ENCODE results near the gene GCAT. TPM values are rescaled to one million over a fixed set of nuclear protein-coding genes. Genes with fewer than 3 reads are reported as not detected.
A peak's percentile ranks its signal among the peaks of the same experiment; 100 is the strongest.

The GCAT gene
- total and polyA plus RNA-seq, 7 donors = 5.1 to 14.1 (median 8.3) TPM

DNA sequence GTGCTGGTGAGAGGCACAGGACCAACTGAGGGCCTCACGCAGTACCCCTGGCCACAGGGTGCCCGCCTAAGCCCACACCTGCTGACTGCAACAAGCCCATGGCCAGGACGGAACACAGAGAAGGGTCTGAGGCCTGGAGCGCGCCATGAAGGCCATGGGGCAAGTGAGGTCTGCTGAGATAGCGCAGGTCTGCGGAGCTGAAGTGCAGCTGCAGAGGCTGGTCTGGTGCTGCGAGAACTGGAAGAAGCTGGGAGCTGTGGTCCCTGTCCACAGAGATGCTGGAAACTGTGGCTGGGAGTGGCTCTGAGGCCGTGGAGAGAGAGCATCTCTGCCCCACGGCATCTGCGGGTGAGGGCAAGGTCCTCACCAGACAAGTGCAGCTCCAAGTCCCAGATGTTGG is 23.7 kb downstream of the GCAT start:
- Histone ChIP-seq H3K27me3 (no peaks in the 10 kb centered on the region), H3K9me3 (no peaks in the 10 kb centered on the region), H3K27ac (no peak overlapping the region), H3K36me3 (peaks cover 26 to 64% (median 41%) of the 10 kb centered on the region in 4 donors), H3K4me3 (no peak overlapping the region), H3K4me1 (peaks cover 0 to 13% (median 10%) of the 10 kb centered on the region in 4 donors)
- 94 to 96% methylated on average over 11 of the region's 11 CpGs for WGBS, 2 donors
- intact Hi-C loops (cut with DNase I) = no loop called here
- no peak for DNase-seq
- TF ChIP-seq POLR2AphosphoS5 (IDR thresholded peaks at IDR 0.05) (no peak), EP300 (IDR thresholded peaks at IDR 0.05) (no peak), POLR2A (IDR thresholded peaks at IDR 0.05) (no peak)
- TF ChIP-seq, protein P1, sequence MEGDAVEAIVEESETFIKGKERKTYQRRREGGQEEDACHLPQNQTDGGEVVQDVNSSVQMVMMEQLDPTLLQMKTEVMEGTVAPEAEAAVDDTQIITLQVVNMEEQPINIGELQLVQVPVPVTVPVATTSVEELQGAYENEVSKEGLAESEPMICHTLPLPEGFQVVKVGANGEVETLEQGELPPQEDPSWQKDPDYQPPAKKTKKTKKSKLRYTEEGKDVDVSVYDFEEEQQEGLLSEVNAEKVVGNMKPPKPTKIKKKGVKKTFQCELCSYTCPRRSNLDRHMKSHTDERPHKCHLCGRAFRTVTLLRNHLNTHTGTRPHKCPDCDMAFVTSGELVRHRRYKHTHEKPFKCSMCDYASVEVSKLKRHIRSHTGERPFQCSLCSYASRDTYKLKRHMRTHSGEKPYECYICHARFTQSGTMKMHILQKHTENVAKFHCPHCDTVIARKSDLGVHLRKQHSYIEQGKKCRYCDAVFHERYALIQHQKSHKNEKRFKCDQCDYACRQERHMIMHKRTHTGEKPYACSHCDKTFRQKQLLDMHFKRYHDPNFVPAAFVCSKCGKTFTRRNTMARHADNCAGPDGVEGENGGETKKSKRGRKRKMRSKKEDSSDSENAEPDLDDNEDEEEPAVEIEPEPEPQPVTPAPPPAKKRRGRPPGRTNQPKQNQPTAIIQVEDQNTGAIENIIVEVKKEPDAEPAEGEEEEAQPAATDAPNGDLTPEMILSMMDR (IDR thresholded peaks at IDR 0.05) = no peak

DNA sequence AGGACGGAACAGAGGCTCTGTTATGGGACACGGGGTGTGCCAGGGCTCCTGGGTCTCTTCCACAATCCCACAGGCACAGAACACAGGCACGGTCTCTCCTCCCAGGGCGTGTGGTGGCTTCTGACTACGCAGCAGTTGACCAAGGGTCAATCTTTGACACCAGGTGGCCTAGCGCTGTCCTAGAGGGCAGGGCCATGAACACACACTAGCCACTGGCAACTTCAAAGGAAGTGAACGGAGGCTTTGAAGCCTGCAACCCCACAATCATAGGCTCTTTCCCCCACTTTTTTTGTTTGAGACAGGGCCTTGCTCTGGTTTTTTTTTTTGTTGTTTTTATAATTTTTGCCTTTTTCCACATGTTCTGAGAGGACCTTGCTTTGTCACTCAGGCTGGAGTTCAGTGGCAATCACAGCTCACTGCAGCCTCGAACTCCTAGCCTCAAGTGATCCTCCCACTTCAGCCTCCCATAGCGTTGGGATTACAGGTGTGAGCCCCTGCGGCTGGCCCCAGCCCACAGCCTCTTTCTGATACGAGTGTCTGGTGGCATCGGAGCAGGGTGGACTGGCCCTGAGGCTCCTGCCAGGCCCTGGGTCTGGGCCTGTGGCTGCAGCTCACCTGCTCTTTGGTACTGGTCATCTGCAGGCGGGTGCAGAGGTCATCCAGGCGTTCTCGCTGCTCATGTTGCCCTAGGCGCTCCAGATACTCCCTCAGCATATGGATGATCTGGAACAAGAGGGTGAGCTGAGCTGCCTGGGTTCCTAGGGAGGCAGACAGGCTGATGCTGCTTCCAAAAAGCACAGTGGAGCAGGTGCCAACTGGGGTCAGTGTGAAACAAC is 24.5 kb downstream of the GCAT start:
- Histone ChIP-seq H3K27me3 (no peaks in the 10 kb centered on the region), H3K36me3 (peaks cover 26 to 72% (median 41%) of the 10 kb centered on the region in 4 donors), H3K9me3 (no peaks in the 10 kb centered on the region), H3K4me3 (no peak overlapping the region), H3K27ac (no peak overlapping the region), H3K4me1 (peaks cover 0 to 5% (median 2%) of the 10 kb centered on the region in 4 donors)
- no peak for DNase-seq
- WGBS, 2 donors = 92 to 96% methylated on average over 16 of the region's 16 CpGs
- TF ChIP-seq POLR2A (IDR thresholded peaks at IDR 0.05) = no peak
- intact Hi-C loops (cut with DNase I) = no loop called here

DNA sequence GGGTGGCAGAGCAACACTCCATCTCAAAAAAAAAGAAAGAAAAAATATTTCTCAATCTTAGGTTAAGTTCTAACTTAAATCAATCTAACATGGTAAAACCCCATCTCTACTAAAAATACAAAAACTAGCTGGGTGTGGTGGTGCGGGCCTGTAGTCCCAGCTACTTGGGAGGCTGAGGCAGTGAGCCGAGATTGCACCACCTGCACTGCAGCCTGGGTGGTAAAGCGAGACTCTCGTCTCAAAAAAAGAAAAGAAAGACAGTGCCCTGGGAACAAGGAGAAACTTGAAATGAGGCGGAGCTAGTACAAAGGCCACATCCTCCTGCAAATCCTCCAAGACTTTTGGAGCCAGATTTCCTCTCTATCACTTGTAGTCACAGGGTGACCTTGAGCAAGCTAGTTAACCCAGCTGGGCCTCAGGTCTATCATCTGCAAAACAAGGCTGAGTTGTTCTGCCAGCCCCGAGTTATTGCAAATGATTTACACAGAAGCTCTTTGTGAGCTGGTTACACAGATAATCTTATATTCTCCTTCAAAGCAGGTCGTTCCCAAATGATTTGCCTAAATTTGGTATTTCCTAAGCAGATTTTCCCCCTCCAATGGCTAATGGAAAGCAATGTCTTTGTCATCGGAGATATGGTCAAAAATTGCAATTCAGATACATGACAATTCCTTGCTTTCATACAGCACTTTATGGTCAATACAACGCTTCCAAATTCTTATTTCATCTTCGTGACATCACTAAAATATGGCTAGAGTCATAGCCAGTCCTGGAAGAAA is 34.5 kb downstream of the GCAT start:
- no peak overlapping the region for H3K4me3 ChIP-seq
- intact Hi-C loops (cut with DNase I) = loop anchor here (10.0 kb wide), 1 partner anchor 343 kb away; the partner anchor contains the start of gene PLA2G6
- no peaks in the 10 kb centered on the region for H3K27me3 ChIP-seq
- DNase-seq = no peak
- WGBS, 2 donors = 58 to 83% methylated on average over 10 of the region's 10 CpGs
- H3K36me3 ChIP-seq = peaks cover 8 to 29% (median 24%) of the 10 kb centered on the region in 4 donors
- H3K9me3 ChIP-seq = no peaks in the 10 kb centered on the region
- peaks cover 0 to 16% (median 13%) of the 10 kb centered on the region in 4 donors for H3K4me1 ChIP-seq
- H3K27ac ChIP-seq = no peak overlapping the region
- no peak for TF ChIP-seq POLR2AphosphoS5 (IDR thresholded peaks at IDR 0.05)
- no peak for TF ChIP-seq EP300 (IDR thresholded peaks at IDR 0.05)
- TF ChIP-seq, protein P1 (IDR thresholded peaks at IDR 0.05) = no peak
- no peak for TF ChIP-seq POLR2A (IDR thresholded peaks at IDR 0.05)

DNA sequence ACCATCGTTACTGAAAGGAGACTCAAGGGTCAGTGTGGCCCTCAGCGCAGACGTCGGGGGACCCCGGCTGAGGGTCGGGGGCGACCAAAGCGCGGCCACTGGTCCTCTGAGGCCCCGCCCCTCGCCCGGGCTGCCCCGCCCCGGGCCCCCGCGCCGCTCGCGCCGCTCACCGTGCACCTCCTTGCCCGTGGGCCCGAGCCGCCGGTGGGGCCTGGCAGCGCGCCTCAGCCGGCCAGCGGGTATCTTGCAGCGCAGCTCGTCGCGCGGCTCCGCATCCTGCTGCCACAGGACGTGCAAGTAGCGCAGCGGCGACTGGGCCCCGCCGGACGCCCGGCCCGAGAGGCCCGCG is 36.0 kb downstream of the GCAT start:
- 0 to 1% methylated on average over 46 of the region's 46 CpGs for WGBS, 2 donors
- DNase-seq = peak; percentile 74
- no peak for TF ChIP-seq POLR2AphosphoS5 (IDR thresholded peaks at IDR 0.05)
- TF ChIP-seq POLR2A (IDR thresholded peaks at IDR 0.05) = no peak
- TF ChIP-seq EP300 (IDR thresholded peaks at IDR 0.05) = no peak
- TF ChIP-seq, protein P1 (IDR thresholded peaks at IDR 0.05) = no peak
- peak overlapping the region; percentile 48 to 96 (median 94) for H3K4me3 ChIP-seq
- intact Hi-C loops (cut with DNase I) = loop anchor here (10.0 kb wide), 1 partner anchor 341 kb away; the partner anchor contains the start of gene PLA2G6
- peaks cover 0 to 22% (median 20%) of the 10 kb centered on the region in 4 donors for H3K4me1 ChIP-seq
- H3K9me3 ChIP-seq = no peaks in the 10 kb centered on the region
- H3K27ac ChIP-seq = peak overlapping the region; percentile 90 to 96 (median 93)
- H3K36me3 ChIP-seq = peaks cover under 1 to 14% (median 12%) of the 10 kb centered on the region in 4 donors
- H3K27me3 ChIP-seq = no peaks in the 10 kb centered on the region

DNA sequence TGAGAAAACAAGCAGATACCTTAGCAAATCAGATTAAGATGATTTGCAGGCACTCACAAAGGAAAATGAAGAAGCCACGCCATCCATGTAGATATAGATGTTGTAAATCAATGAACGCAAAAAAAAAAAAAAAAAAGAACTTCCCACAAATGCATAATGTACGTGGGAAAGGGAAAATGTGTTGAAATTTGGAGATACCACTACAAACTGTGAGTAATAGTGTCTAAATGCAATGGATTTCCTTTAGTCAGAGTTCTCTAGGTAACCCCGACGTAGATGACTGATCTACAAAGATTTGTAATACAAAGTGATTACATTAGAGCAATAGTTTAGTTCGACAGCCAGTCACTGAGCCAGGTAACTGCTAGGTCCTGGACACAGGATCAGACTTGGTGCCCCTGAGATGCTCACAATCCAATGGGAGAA is 37.2 kb downstream of the GCAT start:
- intact Hi-C loops (cut with DNase I) = loop anchor here (10.0 kb wide), 1 partner anchor 340 kb away; the partner anchor contains the start of gene PLA2G6
- H3K36me3 ChIP-seq = peaks cover 0 to 2% (median 1%) of the 10 kb centered on the region in 4 donors
- 87 to 91% methylated on average over 6 of the region's 6 CpGs for WGBS, 2 donors
- peaks cover 0 to 27% (median 25%) of the 10 kb centered on the region in 4 donors for H3K4me1 ChIP-seq
- no peaks in the 10 kb centered on the region for H3K27me3 ChIP-seq
- peak overlapping the region; percentile 48 to 96 (median 94) for H3K4me3 ChIP-seq
- TF ChIP-seq POLR2AphosphoS5 (IDR thresholded peaks at IDR 0.05) (no peak), POLR2A (IDR thresholded peaks at IDR 0.05) (no peak), EP300 (IDR thresholded peaks at IDR 0.05) (no peak)
- TF ChIP-seq, protein P1 (IDR thresholded peaks at IDR 0.05) = no peak
- no peak for DNase-seq
- H3K9me3 ChIP-seq = no peaks in the 10 kb centered on the region
- peak overlapping the region; percentile 90 to 96 (median 93) for H3K27ac ChIP-seq
